GM12874 (cell line): Measurements from ENCODE around the gene MCM3.

Source experiments
- CTCF ChIP-seq: IDR thresholded peaks from 2 replicates; pipeline ENCODE4 v1.5.1; 2011; ENCODE audit warnings: low read depth, mild to moderate bottlenecking, control low read depth, low read length, moderate library complexity; ENCODE audit not compliant: insufficient read depth

MCM3 gene

GRCh38 chr6:52261229-52261628 is 23.3 kb downstream of the MCM3 start:
- no peak for TF ChIP-seq CTCF

- TF ChIP-seq CTCF = no peak
Measured at GRCh38 chr6:52260634-52261033, 23.9 kb downstream of the MCM3 start.

- TF ChIP-seq CTCF = no peak
Measured at GRCh38 chr6:52255434-52255833, 29.1 kb downstream of the MCM3 start.

GRCh38 chr6:52254731-52255378 is 29.7 kb downstream of the MCM3 start:
- TF ChIP-seq CTCF = no peak

- no peak for TF ChIP-seq CTCF
Measured at GRCh38 chr6:52253494-52253893, 31.0 kb downstream of the MCM3 start.

DNA sequence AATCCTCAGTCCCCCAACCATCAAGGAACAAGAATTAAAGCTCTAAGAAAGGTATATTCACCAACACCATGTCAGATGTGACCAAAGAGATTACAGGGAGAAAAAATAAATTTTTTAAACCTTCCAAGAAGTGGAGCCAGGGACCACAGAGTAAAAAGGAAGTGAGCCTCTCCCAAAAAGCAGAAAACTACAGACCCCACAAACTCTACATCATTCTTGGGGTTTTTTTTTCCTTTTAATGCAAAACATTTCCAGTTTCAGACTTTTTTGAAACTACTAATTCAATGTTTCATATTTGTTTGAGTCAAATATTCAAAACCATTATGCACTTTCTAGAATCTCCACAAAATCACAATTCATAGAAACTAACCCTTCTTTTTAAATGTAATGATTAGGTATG is 33.4 kb downstream of the MCM3 start:
- TF ChIP-seq CTCF = no peak

GRCh38 chr6:52249078-52249477 is 35.5 kb downstream of the MCM3 start:
- TF ChIP-seq CTCF = no peak
